Vagina (tissue), 2 donors: ENCODE measurements around the gene AKR1A1. TPM values are rescaled to one million over a fixed set of nuclear protein-coding genes. Genes with fewer than 3 reads are reported as not detected.

Experiments
- DNase-seq, 2 donors: peaks; one replicate each; pipeline ENCODE4 v3.0.0-alpha.2; 2017; ENCODE audit errors: extremely low spot score in 2 of 2
- H3K27ac ChIP-seq: fragments of 200-600 bp; sonication (generic); one replicate; pipeline ENCODE4 v1.5.1; 2019
- H3K27me3 ChIP-seq: fragments of 200-600 bp; sonication (generic); one replicate; pipeline ENCODE4 v1.5.1; 2019
- H3K36me3 ChIP-seq, 2 donors: fragments of 200-600 bp; sonication (generic); one replicate each; pipeline ENCODE4 v1.5.1; 2017 to 2019
- H3K4me1 ChIP-seq: fragments of 200-600 bp; sonication (generic); one replicate; pipeline ENCODE4 v1.5.1; 2019
- H3K4me3 ChIP-seq, 2 donors: fragments of 200-600 bp; sonication (generic); 1 replicate in 1 of 2; 2 replicates in 1 of 2; pipeline ENCODE4 v1.5.1; 2016 to 2019
- H3K9me3 ChIP-seq: fragments of 200-600 bp; sonication (generic); one replicate; pipeline ENCODE4 v1.5.1; 2019
- POLR2A ChIP-seq, 2 donors: fragments of 450-650 bp; IDR thresholded peaks; one replicate each; pipeline ENCODE4 v1.6.1; 2017; ENCODE audit warnings: antibody characterized with exemption in 2 of 2, mild to moderate bottlenecking in 2 of 2, moderate library complexity in 2 of 2
- POLR2AphosphoS5 ChIP-seq, 2 donors: sonication (generic); formaldehyde crosslinking; IDR thresholded peaks; one replicate each; pipeline ENCODE4 v1.9.0; 2017; ENCODE audit warnings: antibody characterized with exemption in 2 of 2, mild to moderate bottlenecking in 2 of 2, low read depth in 1 of 2; ENCODE audit not compliant: insufficient read depth in 1 of 2
- intact Hi-C: fragments of 100-400 bp; cut with DNase I; formaldehyde crosslinking; loops from one replicate; pipeline ENCODE4 v1.15.1; 2023
- total RNA-seq: library from RNA; depleted of rRNA; stranded (reverse); fragments of >200 nt; gene quantifications from one replicate; pipeline ENCODE4 v1.2.3, GENCODE V29; 2016
- TF ChIP-seq, protein P1 (sequence below), 3 experiments: fragments of 450-650 bp in 2 of 3; fragments of 200-600 bp in 1 of 3; sonication (generic) in 1 of 3; IDR thresholded peaks; one replicate each; pipeline ENCODE4 v1.5.1; 2017 to 2019; ENCODE audit warnings: antibody characterized with exemption in 3 of 3, mild to moderate bottlenecking in 2 of 3, moderate library complexity in 2 of 3

AKR1A1 gene
- total RNA-seq, 1 donor from 2014 or later: 80.3 TPM

DNA sequence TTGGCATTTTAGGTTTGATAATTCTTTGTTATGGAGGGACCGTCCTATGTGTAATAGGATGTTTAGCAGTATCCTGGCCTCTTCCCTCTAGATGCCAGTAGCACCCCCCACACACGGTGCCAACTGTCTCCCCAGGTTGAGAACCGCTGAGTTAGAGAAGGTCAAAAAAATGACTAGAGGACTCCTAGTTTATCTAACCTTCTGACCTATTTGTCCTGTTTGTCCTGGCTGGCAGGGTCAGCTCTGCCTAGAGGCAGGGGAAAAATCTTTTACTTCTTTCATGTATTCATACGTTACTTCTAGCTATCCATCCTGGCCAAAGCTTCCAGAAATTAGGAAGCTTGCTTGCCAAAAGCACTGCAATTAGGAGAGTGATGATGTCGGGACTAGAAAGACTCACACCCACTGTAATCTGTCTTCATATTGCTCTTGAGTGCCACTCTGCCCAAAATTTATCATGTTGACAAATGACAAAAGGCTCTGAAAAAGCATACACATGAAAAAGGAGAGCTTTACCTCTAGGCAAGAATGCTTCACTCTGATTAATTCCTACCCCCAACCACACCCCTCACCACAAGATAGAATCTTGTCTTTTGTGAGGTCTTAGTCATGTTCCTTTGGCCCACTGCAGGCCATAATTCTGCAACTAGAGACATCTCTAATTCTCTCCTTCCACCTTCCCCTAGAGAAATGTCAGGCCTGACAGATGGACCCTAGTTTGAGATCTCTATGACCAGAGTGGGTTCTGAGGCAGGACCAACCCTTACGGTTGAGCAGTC lies 14.4 kb upstream of the AKR1A1 start:
- no peak for DNase-seq
- Histone ChIP-seq H3K36me3 (no peaks in the 10 kb centered on the region), H3K4me1 (no peaks in the 10 kb centered on the region), H3K27me3 (no peaks in the 10 kb centered on the region), H3K4me3 (no peak overlapping the region), H3K9me3 (no peaks in the 10 kb centered on the region), H3K27ac (no peak overlapping the region)
- TF ChIP-seq POLR2A (IDR thresholded peaks at IDR 0.05): no peak
- no peak for TF ChIP-seq POLR2AphosphoS5 (IDR thresholded peaks at IDR 0.05; ENCODE audit: insufficient read depth in 1 of 2, low read depth in 1 of 2)
- TF ChIP-seq, protein P1, sequence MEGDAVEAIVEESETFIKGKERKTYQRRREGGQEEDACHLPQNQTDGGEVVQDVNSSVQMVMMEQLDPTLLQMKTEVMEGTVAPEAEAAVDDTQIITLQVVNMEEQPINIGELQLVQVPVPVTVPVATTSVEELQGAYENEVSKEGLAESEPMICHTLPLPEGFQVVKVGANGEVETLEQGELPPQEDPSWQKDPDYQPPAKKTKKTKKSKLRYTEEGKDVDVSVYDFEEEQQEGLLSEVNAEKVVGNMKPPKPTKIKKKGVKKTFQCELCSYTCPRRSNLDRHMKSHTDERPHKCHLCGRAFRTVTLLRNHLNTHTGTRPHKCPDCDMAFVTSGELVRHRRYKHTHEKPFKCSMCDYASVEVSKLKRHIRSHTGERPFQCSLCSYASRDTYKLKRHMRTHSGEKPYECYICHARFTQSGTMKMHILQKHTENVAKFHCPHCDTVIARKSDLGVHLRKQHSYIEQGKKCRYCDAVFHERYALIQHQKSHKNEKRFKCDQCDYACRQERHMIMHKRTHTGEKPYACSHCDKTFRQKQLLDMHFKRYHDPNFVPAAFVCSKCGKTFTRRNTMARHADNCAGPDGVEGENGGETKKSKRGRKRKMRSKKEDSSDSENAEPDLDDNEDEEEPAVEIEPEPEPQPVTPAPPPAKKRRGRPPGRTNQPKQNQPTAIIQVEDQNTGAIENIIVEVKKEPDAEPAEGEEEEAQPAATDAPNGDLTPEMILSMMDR (IDR thresholded peaks at IDR 0.05): no peak
- intact Hi-C loops: no loop called here

DNA sequence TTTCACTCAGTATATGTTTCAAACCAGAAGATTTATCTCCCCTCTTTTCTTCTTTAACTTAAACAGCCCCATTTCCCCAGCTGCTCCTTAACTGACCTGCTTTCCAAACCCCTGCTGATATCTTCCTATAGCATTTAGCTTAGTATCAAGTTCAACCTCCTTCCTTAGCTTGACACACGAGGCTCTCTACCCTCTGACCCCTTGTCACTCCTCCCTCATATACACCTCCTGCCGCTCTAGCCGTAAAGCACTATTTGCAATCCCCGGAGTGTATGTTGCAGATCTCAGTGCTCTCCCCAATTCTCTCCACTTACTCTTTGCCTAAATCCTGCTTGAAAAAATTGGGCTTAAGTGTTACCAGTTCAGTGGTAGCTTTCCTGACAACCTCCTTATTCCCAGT lies 13.7 kb upstream of the AKR1A1 start:
- no peak for DNase-seq
- Histone ChIP-seq H3K36me3 (no peaks in the 10 kb centered on the region), H3K4me3 (no peak overlapping the region), H3K27ac (no peak overlapping the region), H3K9me3 (no peaks in the 10 kb centered on the region), H3K4me1 (no peaks in the 10 kb centered on the region), H3K27me3 (no peaks in the 10 kb centered on the region)
- TF ChIP-seq POLR2AphosphoS5 (IDR thresholded peaks at IDR 0.05; ENCODE audit: insufficient read depth in 1 of 2, low read depth in 1 of 2): no peak
- TF ChIP-seq POLR2A (IDR thresholded peaks at IDR 0.05): no peak
- TF ChIP-seq, protein P1 (IDR thresholded peaks at IDR 0.05): no peak
- intact Hi-C loops: no loop called here

DNA sequence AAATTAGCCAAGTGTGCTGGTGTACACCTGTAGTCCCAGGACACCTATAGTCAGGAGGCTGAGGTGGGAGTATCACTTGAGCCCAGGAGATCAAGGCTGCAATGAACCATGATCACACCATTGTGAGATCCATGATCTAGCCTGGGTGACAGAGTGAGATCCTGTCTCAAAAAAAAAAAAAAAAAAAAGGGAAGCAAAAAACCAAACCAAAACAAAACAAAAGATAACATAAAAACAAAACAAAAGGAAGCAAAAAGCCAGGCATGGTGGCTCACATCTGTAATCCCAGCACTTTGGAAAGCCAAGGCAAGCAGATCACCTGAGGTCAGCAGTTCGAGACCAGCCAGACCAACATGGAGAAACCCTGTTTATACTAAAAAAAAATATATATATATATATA lies 9.4 kb upstream of the AKR1A1 start:
- Histone ChIP-seq H3K36me3 (no peaks in the 10 kb centered on the region), H3K27me3 (no peaks in the 10 kb centered on the region), H3K4me3 (no peak overlapping the region), H3K9me3 (no peaks in the 10 kb centered on the region), H3K4me1 (no peaks in the 10 kb centered on the region), H3K27ac (no peak overlapping the region)
- TF ChIP-seq, protein P1 (IDR thresholded peaks at IDR 0.05): no peak
- TF ChIP-seq POLR2AphosphoS5 (IDR thresholded peaks at IDR 0.05; ENCODE audit: insufficient read depth in 1 of 2, low read depth in 1 of 2) (no peak), POLR2A (IDR thresholded peaks at IDR 0.05) (no peak)
- DNase-seq: no peak
- intact Hi-C loops: no loop called here

DNA sequence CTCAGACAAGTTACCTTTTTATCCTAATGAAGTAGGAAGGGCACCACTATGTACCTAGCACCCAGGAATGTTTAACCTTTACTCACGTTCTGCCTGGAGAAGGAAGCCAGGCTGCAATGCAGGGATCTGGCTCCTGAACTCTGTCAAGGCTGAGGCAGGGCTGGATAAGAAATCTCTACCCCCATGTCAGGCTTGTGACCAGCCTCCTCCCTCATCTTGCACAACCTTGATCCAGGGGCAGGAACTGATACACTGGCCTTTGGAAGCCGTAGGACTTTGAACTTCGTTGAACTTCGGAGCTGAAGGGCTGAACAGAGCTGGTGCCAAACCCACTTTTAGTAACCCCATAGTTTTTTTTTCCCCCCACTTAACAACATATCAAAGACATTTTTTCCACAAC lies 8.0 kb upstream of the AKR1A1 start:
- no peak for DNase-seq
- Histone ChIP-seq H3K4me3 (no peak overlapping the region), H3K4me1 (no peaks in the 10 kb centered on the region), H3K27ac (no peak overlapping the region), H3K27me3 (no peaks in the 10 kb centered on the region), H3K36me3 (no peaks in the 10 kb centered on the region), H3K9me3 (no peaks in the 10 kb centered on the region)
- TF ChIP-seq, protein P1 (IDR thresholded peaks at IDR 0.05): no peak
- no peak for TF ChIP-seq POLR2A (IDR thresholded peaks at IDR 0.05)
- no peak for TF ChIP-seq POLR2AphosphoS5 (IDR thresholded peaks at IDR 0.05; ENCODE audit: insufficient read depth in 1 of 2, low read depth in 1 of 2)
- intact Hi-C loops: no loop called here
